Karpas-422 (cell line): Measurements from ENCODE around the gene ADD2. TPM values are rescaled to one million over a fixed set of nuclear protein-coding genes. Genes with fewer than 3 reads are reported as not detected.

Source experiments
- DNase-seq: peaks from one replicate; pipeline ENCODE4 v3.0.0-alpha.2; 2015
- H2AFZ ChIP-seq: fragments of 200-600 bp; sonication (generic); 2 replicates; pipeline ENCODE4 v1.6.1; 2014; ENCODE audit warnings: antibody characterized with exemption, low read length, mixed read lengths
- H3K27ac ChIP-seq: fragments of 200-600 bp; sonication (generic); 2 replicates; pipeline ENCODE4 v1.5.1; 2014; ENCODE audit warnings: mild to moderate bottlenecking, low read length, moderate library complexity
- H3K27me3 ChIP-seq: fragments of 200-600 bp; sonication (generic); 2 replicates; pipeline ENCODE4 v1.6.1; 2014; ENCODE audit warnings: low read length, mixed read lengths
- H3K36me3 ChIP-seq: fragments of 200-600 bp; sonication (generic); 2 replicates; pipeline ENCODE4 v1.6.1; 2014; ENCODE audit warnings: low read length, mixed read lengths; ENCODE audit not compliant: insufficient read depth
- H3K4me1 ChIP-seq: fragments of 200-600 bp; sonication (generic); 2 replicates; pipeline ENCODE4 v1.6.1; 2014; ENCODE audit warnings: mild to moderate bottlenecking, low read length, mixed read lengths
- H3K4me2 ChIP-seq: fragments of 200-600 bp; sonication (generic); 2 replicates; pipeline ENCODE4 v1.6.1; 2014; ENCODE audit warnings: low read length, low read depth, mild to moderate bottlenecking; ENCODE audit not compliant: poor library complexity, severe bottlenecking
- H3K4me3 ChIP-seq: fragments of 200-600 bp; sonication (generic); 2 replicates; pipeline ENCODE4 v1.5.1; 2014; ENCODE audit warnings: mild to moderate bottlenecking, antibody characterized with exemption, low read length, mixed read lengths
- H3K79me2 ChIP-seq: fragments of 200-600 bp; sonication (generic); 2 replicates; pipeline ENCODE4 v1.6.1; 2014; ENCODE audit warnings: mild to moderate bottlenecking, low read length, mixed read lengths
- H3K9ac ChIP-seq: fragments of 200-600 bp; sonication (generic); 2 replicates; pipeline ENCODE4 v1.6.0; 2014; ENCODE audit warnings: low read length
- H3K9me2 ChIP-seq: fragments of 200-600 bp; sonication (generic), shearing (Covaris generic); replicated peaks from 2 replicates; pipeline ENCODE4 v1.6.0; 2014; ENCODE audit warnings: mild to moderate bottlenecking, low read length, moderate library complexity; ENCODE audit not compliant: insufficient read depth
- H3K9me3 ChIP-seq: fragments of 300-700, 200-600 bp; sonication (generic); 2 replicates; pipeline ENCODE4 v1.6.1; 2014; ENCODE audit warnings: low read length, mixed read lengths
- H4K20me1 ChIP-seq: fragments of 200-600 bp; sonication (generic); 2 replicates; pipeline ENCODE4 v1.6.1; 2014; ENCODE audit warnings: mild to moderate bottlenecking, antibody characterized with exemption, low read length, low read depth; ENCODE audit not compliant: insufficient read depth
- total RNA-seq: library from RNA; depleted of rRNA; stranded (reverse); fragments of >200 nt; shearing (Covaris generic); gene quantifications from 2 replicates; pipeline ENCODE4 v1.2.3, GENCODE V29; 2014; ENCODE audit warnings: low replicate concordance

The ADD2 gene
- total RNA-seq, 1 experiment from 2014 or later = not detected

GRCh38 chr2:70668911-70669310 lies 99.1 kb downstream of the ADD2 start:
- H3K4me2 ChIP-seq = no peak overlapping the region
- no peaks in the 10 kb centered on the region for H3K27me3 ChIP-seq
- H2AFZ ChIP-seq = no peak overlapping the region
- H3K9me3 ChIP-seq = no peaks in the 10 kb centered on the region
- no peaks in the 10 kb centered on the region for H3K4me1 ChIP-seq
- no peaks in the 10 kb centered on the region for H3K36me3 ChIP-seq
- no peaks in the 10 kb centered on the region for H3K9me2 ChIP-seq
- no peak overlapping the region for H3K9ac ChIP-seq
- no peak overlapping the region for H3K27ac ChIP-seq
- H3K4me3 ChIP-seq = no peak overlapping the region
- H4K20me1 ChIP-seq = no peaks in the 10 kb centered on the region
- no peaks in the 10 kb centered on the region for H3K79me2 ChIP-seq
- no peak for DNase-seq

- no peak overlapping the region for H2AFZ ChIP-seq
- no peaks in the 10 kb centered on the region for H4K20me1 ChIP-seq
- no peaks in the 10 kb centered on the region for H3K4me1 ChIP-seq
- H3K9me2 ChIP-seq = no peaks in the 10 kb centered on the region
- H3K4me3 ChIP-seq = no peak overlapping the region
- no peaks in the 10 kb centered on the region for H3K9me3 ChIP-seq
- H3K27me3 ChIP-seq = no peaks in the 10 kb centered on the region
- no peaks in the 10 kb centered on the region for H3K36me3 ChIP-seq
- no peaks in the 10 kb centered on the region for H3K79me2 ChIP-seq
- DNase-seq = no peak
- H3K9ac ChIP-seq = no peak overlapping the region
- no peak overlapping the region for H3K4me2 ChIP-seq
- H3K27ac ChIP-seq = no peak overlapping the region
These were observed 99.6 kb downstream of the ADD2 start for GRCh38 chr2:70668432-70668831.

DNA sequence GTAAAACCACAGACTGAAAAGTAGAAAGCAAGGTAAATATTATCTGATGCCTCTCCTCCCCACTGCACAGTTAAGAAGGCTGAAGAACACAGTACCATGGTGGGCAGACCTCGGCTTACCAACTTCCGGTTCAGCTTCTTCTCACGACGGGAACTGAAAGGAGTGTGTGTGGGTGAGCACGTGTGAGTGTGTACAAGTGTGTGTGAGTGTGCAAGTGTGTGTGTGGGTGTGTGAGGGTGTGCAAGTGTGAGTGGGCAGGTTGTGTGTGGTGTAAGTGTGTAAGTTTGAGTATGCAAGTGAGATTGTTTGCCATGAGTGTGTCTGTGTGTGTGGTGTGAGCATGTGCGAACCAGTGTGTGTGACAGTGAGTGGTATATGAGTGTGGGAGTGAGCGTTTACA lies 103.5 kb downstream of the ADD2 start:
- no peak overlapping the region for H3K4me3 ChIP-seq
- H3K4me1 ChIP-seq = no peaks in the 10 kb centered on the region
- H3K9me3 ChIP-seq = no peaks in the 10 kb centered on the region
- H3K9me2 ChIP-seq = no peaks in the 10 kb centered on the region
- no peaks in the 10 kb centered on the region for H4K20me1 ChIP-seq
- H3K27me3 ChIP-seq = no peaks in the 10 kb centered on the region
- H3K79me2 ChIP-seq = no peaks in the 10 kb centered on the region
- H3K9ac ChIP-seq = no peak overlapping the region
- peak overlapping the region; percentile 35; the same call in 1 of the 2 replicates for H2AFZ ChIP-seq
- DNase-seq = no peak
- H3K4me2 ChIP-seq = no peak overlapping the region
- H3K27ac ChIP-seq = no peak overlapping the region
- H3K36me3 ChIP-seq = no peaks in the 10 kb centered on the region

- Histone ChIP-seq H3K27me3 (no peaks in the 10 kb centered on the region), H3K4me3 (no peak overlapping the region), H3K36me3 (no peaks in the 10 kb centered on the region), H3K4me2 (no peak overlapping the region), H3K9me2 (no peaks in the 10 kb centered on the region), H3K79me2 (no peaks in the 10 kb centered on the region), H3K9ac (no peak overlapping the region), H4K20me1 (no peaks in the 10 kb centered on the region), H3K4me1 (no peaks in the 10 kb centered on the region), H3K27ac (no peak overlapping the region), H3K9me3 (no peaks in the 10 kb centered on the region), H2AFZ (no peak overlapping the region)
- DNase-seq = no peak
These were observed 104.6 kb downstream of the ADD2 start for GRCh38 chr2:70663411-70663810.

GRCh38 chr2:70659551-70659950 lies 108.4 kb downstream of the ADD2 start:
- H3K27ac ChIP-seq = no peak overlapping the region
- H3K36me3 ChIP-seq = no peaks in the 10 kb centered on the region
- no peaks in the 10 kb centered on the region for H3K9me3 ChIP-seq
- H3K27me3 ChIP-seq = no peaks in the 10 kb centered on the region
- no peak overlapping the region for H3K4me2 ChIP-seq
- no peaks in the 10 kb centered on the region for H3K4me1 ChIP-seq
- no peak overlapping the region for H3K4me3 ChIP-seq
- H3K79me2 ChIP-seq = no peaks in the 10 kb centered on the region
- H3K9ac ChIP-seq = no peak overlapping the region
- DNase-seq = no peak
- no peak overlapping the region for H2AFZ ChIP-seq
- no peaks in the 10 kb centered on the region for H3K9me2 ChIP-seq
- no peaks in the 10 kb centered on the region for H4K20me1 ChIP-seq

GRCh38 chr2:70658476-70658875 lies 109.5 kb downstream of the ADD2 start:
- no peak overlapping the region for H3K9ac ChIP-seq
- H2AFZ ChIP-seq = no peak overlapping the region
- no peaks in the 10 kb centered on the region for H3K4me1 ChIP-seq
- no peaks in the 10 kb centered on the region for H3K9me2 ChIP-seq
- no peaks in the 10 kb centered on the region for H3K9me3 ChIP-seq
- no peaks in the 10 kb centered on the region for H3K27me3 ChIP-seq
- H3K4me3 ChIP-seq = no peak overlapping the region
- H4K20me1 ChIP-seq = no peaks in the 10 kb centered on the region
- no peak overlapping the region for H3K4me2 ChIP-seq
- H3K36me3 ChIP-seq = no peaks in the 10 kb centered on the region
- H3K79me2 ChIP-seq = no peaks in the 10 kb centered on the region
- no peak for DNase-seq
- H3K27ac ChIP-seq = no peak overlapping the region

DNA sequence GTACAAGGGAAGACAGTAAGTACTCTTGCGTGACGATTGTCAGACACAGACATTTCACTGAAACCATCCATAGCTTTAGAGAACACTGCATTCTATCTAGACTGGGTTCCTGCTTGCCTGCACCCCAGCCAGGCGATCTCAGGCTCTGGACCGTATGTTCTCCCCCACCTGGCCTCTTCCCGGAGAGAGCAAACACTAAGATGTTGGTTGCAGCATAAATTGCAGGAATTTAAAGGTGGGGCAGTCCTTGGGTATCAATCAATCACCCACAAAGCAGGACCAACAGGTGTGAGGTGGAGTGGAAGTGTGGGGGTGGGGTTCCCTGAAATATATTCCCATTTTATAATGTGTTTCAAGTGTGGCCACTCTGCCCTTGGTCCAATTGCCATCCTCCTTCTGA lies 110.8 kb downstream of the ADD2 start:
- 0 out of 2 replicates have a peak, but pooled peaks cover 3% of the 10 kb centered on the region for H3K27me3 ChIP-seq
- no peak overlapping the region for H2AFZ ChIP-seq
- no peaks in the 10 kb centered on the region for H3K9me3 ChIP-seq
- H3K4me3 ChIP-seq = no peak overlapping the region
- H3K4me1 ChIP-seq = no peaks in the 10 kb centered on the region
- no peak overlapping the region for H3K4me2 ChIP-seq
- H3K9ac ChIP-seq = no peak overlapping the region
- H3K79me2 ChIP-seq = no peaks in the 10 kb centered on the region
- no peaks in the 10 kb centered on the region for H4K20me1 ChIP-seq
- no peaks in the 10 kb centered on the region for H3K36me3 ChIP-seq
- no peaks in the 10 kb centered on the region for H3K9me2 ChIP-seq
- H3K27ac ChIP-seq = no peak overlapping the region
- DNase-seq = no peak

DNA sequence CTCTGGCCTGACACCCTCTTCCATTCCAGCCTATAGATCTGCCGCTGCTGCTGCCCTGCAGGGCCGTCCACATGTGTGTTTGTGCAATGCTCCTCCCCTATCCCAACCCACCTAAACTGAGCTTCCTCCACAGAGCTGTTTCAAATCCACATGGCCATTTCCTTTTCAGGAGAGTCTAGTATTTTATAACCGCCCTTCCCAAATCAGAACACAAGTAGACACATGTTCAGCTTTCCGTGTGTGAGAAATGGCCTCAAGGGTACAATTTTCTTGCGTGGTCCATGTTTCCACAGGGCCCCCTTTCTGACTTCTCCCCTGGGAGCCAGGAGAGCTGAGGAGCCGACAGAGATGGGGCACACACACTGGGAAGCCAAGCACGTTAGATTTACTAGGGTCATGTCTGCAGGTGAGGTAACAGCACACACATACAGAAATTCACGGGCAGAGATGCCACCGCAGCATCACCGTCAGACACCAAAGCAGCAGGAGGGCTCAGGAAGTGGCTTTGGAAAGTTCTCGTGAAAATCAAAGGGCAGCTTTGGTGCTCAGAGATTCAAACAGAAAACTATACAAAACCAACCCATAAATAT lies 111.5 kb downstream of the ADD2 start:
- H3K27ac ChIP-seq = no peak overlapping the region
- DNase-seq = no peak
- H3K9me2 ChIP-seq = no peaks in the 10 kb centered on the region

More for the DNA sequence above, 111.5 kb downstream of the ADD2 start:
- Histone ChIP-seq H3K4me1 (no peaks in the 10 kb centered on the region), H3K79me2 (no peaks in the 10 kb centered on the region), H3K36me3 (no peaks in the 10 kb centered on the region), H4K20me1 (no peaks in the 10 kb centered on the region), H3K9me3 (no peaks in the 10 kb centered on the region), H3K4me3 (no peak overlapping the region), H3K27me3 (0 out of 2 replicates have a peak, but pooled peaks cover 3% of the 10 kb centered on the region), H3K9ac (no peak overlapping the region), H3K4me2 (no peak overlapping the region), H2AFZ (no peak overlapping the region)
